Motor neuron (in vitro differentiated cells): Measurements from ENCODE around the gene NAALADL2. TPM values are rescaled to one million over a fixed set of nuclear protein-coding genes. Genes with fewer than 3 reads are reported as not detected.
"Not testable (repeated sequence)": the region's sequence is repeated elsewhere in the genome, so short reads cannot be mapped to it uniquely, and the experiment has no call there.

Experiments used
- ATAC-seq, 8 experiments: fragments of 200-7000 bp; cut with Tn5 transposase; replicated peaks in 6 of 8; 2 replicates each; pipeline ENCODE4 v1.8.0; 2021; ENCODE audit warnings: mild to moderate bottlenecking in 8 of 8, moderate library complexity in 8 of 8
- H3K27ac ChIP-seq, 2 donors: fragments of 250-450 bp; sonication (Bioruptor Pico); 2 replicates each; pipeline ENCODE4 v1.9.0; 2021; ENCODE audit warnings: antibody characterized with exemption in 2 of 2, mild to moderate bottlenecking in 2 of 2, moderate library complexity in 1 of 2
- H3K4me1 ChIP-seq, 2 donors: fragments of 250-450 bp; sonication (Bioruptor Pico); replicated peaks in 1 of 2; 2 replicates each; pipeline ENCODE4 v1.6.1; 2021; ENCODE audit warnings: antibody characterized with exemption in 2 of 2, mild to moderate bottlenecking in 2 of 2, moderate library complexity in 1 of 2
- H3K4me3 ChIP-seq, 5 donors: fragments of 250-450 bp; sonication (Bioruptor Pico); 2 replicates each; pipeline ENCODE4 v1.9.0; 2021; ENCODE audit warnings: antibody characterized with exemption in 5 of 5, mild to moderate bottlenecking in 5 of 5, moderate library complexity in 4 of 5
- WGBS, 10 experiments: fragments of 450-650 bp; shearing (Covaris generic); methylation state at CpG; one replicate each; pipeline ENCODE4 v1.0.0; 2022; 5-methylcytosine and 5-hydroxymethylcytosine counted together
- in situ Hi-C, 9 experiments: fragments of 400-800 bp; cut with MboI; loops; one replicate each; pipeline ENCODE4 v1.15.0; 2021; ENCODE audit warnings: low sequenced_read_pairs in 9 of 9, low pct_unique_long_range_greater_than_20kb in 2 of 9; ENCODE audit not compliant: unreplicated experiment in 9 of 9
- total RNA-seq, 8 experiments: library from RNA; unstranded; fragments of 300-600 nt; gene quantifications; 2 replicates each; pipeline versions ENCODE4 v1.2.3 to v1.2.4, GENCODE V29; 2022

The NAALADL2 gene
- total RNA-seq, 8 experiments from 2014 or later, result 1.1 to 5.4 (median 2.0) TPM

- ATAC-seq, result peak in 2 of 8 experiments; percentile 36 to 40
- in situ Hi-C loops, result no loop called here
- Histone ChIP-seq H3K27ac (no peak overlapping the region), H3K4me1 (peaks cover 0 to 24% of the 10 kb centered on the region in 2 donors), H3K4me3 (no peak overlapping the region)
- WGBS, 10 experiments, result 28 to 80% (median 46%) methylated on average over 1 to 2 of the region's 2 CpGs; no CpG with 5 or more reads in 4 of the 10 experiments
These were observed 946.7 kb downstream of the NAALADL2 start for GRCh38 chr3:175805825-175806224.

GRCh38 chr3:175807175-175807574 is 948.0 kb downstream of the NAALADL2 start:
- in situ Hi-C loops, result no loop called here
- H3K4me3 ChIP-seq, result no peak overlapping the region
- WGBS, 10 experiments, result 9 to 92% (median 87%) methylated on average over 1 of the region's 1 CpG; no CpG with 5 or more reads in 3 of the 10 experiments
- peaks cover 0 to 24% of the 10 kb centered on the region in 2 donors for H3K4me1 ChIP-seq
- no peak overlapping the region for H3K27ac ChIP-seq
- ATAC-seq, result no peak

GRCh38 chr3:175818811-175819464 is 959.8 kb downstream of the NAALADL2 start:
- in situ Hi-C loops, result no loop called here

GRCh38 chr3:175822766-175823491 is 963.8 kb downstream of the NAALADL2 start:
- H3K4me3 ChIP-seq, H3K27ac ChIP-seq, H3K4me1 ChIP-seq, ATAC-seq, in situ Hi-C loops: not testable (repeated sequence)
- 61 to 100% (median 88%) methylated on average over 1 to 2 of the region's 7 CpGs; no CpG with 5 or more reads in 4 of the 10 experiments for WGBS, 10 experiments

More at GRCh38 chr3:175818811-175819464, 959.8 kb downstream of the NAALADL2 start:
- H3K4me1 ChIP-seq, result no peaks in the 10 kb centered on the region
- no peak overlapping the region for H3K4me3 ChIP-seq
- 13 to 91% (median 64%) methylated on average over 1 to 3 of the region's 3 CpGs; no CpG with 5 or more reads in 2 of the 10 experiments for WGBS, 10 experiments
- ATAC-seq, result no peak
- H3K27ac ChIP-seq, result no peak overlapping the region

GRCh38 chr3:175825016-175825580 is 966.0 kb downstream of the NAALADL2 start:
- ATAC-seq, H3K4me1 ChIP-seq, H3K4me3 ChIP-seq, in situ Hi-C loops, H3K27ac ChIP-seq: not testable (repeated sequence)
- 0 to 100% (median 83%) methylated on average over 1 to 4 of the region's 6 CpGs; no CpG with 5 or more reads in 3 of the 10 experiments for WGBS, 10 experiments

GRCh38 chr3:175826759-175827158 is 967.6 kb downstream of the NAALADL2 start:
- in situ Hi-C loops, result no loop called here
- Histone ChIP-seq H3K4me1 (no peaks in the 10 kb centered on the region), H3K27ac (no peak overlapping the region), H3K4me3 (no peak overlapping the region)
- ATAC-seq, result no peak
- WGBS, 10 experiments, result 63 to 100% (median 95%) methylated on average over 1 to 2 of the region's 2 CpGs

GRCh38 chr3:175829809-175830208 is 970.7 kb downstream of the NAALADL2 start:
- ATAC-seq, H3K27ac ChIP-seq, H3K4me1 ChIP-seq, in situ Hi-C loops, H3K4me3 ChIP-seq: not testable (repeated sequence)
- WGBS, 10 experiments, result 33 to 100% (median 83%) methylated on average over 1 to 5 of the region's 8 CpGs; no CpG with 5 or more reads in 4 of the 10 experiments

- H3K27ac ChIP-seq, H3K4me3 ChIP-seq, ATAC-seq, in situ Hi-C loops: not testable (repeated sequence)
- H3K4me1 ChIP-seq, result peaks cover 4 to 13% of the 10 kb centered on the region in 2 donors
- WGBS, 10 experiments, result 0 to 100% (median 43%) methylated on average over 1 to 4 of the region's 6 CpGs; no CpG with 5 or more reads in 5 of the 10 experiments
These were observed 976.6 kb downstream of the NAALADL2 start for GRCh38 chr3:175835763-175836162.

- in situ Hi-C loops, result no loop called here
- WGBS, 10 experiments, result 0 to 82% (median 58%) methylated on average over 1 to 4 of the region's 4 CpGs; no CpG with 5 or more reads in 2 of the 10 experiments
- ATAC-seq, result no peak
- Histone ChIP-seq H3K4me1 (peaks cover 4 to 13% of the 10 kb centered on the region in 2 donors), H3K4me3 (no peak overlapping the region), H3K27ac (no peak overlapping the region)
These were observed 977.5 kb downstream of the NAALADL2 start for GRCh38 chr3:175836617-175837016.

- H3K4me3 ChIP-seq, result no peak overlapping the region
- H3K4me1 ChIP-seq, result peaks cover 4 to 13% of the 10 kb centered on the region in 2 donors
- no peak overlapping the region for H3K27ac ChIP-seq
- 0 to 100% (median 89%) methylated on average over 1 to 2 of the region's 2 CpGs for WGBS, 10 experiments
- in situ Hi-C loops, result no loop called here
- no peak for ATAC-seq
These were observed 978.8 kb downstream of the NAALADL2 start for GRCh38 chr3:175837962-175838361.

- H3K4me1 ChIP-seq, result peaks cover 4 to 13% of the 10 kb centered on the region in 2 donors
- ATAC-seq, result peak in 4 of 8 experiments; percentile 49 to 95 (median 72)
- no peak overlapping the region for H3K4me3 ChIP-seq
- in situ Hi-C loops, result no loop called here
- no peak overlapping the region for H3K27ac ChIP-seq
- 10 to 73% (median 49%) methylated on average over 2 of the region's 2 CpGs; no CpG with 5 or more reads in 3 of the 10 experiments for WGBS, 10 experiments
These were observed 980.4 kb downstream of the NAALADL2 start for GRCh38 chr3:175839366-175840005.

- in situ Hi-C loops, result no loop called here
- no peak overlapping the region for H3K4me3 ChIP-seq
- no peak overlapping the region for H3K27ac ChIP-seq
- ATAC-seq, result peak in 1 of 8 experiments; percentile 42
- 40 to 100% (median 87%) methylated on average over 1 to 7 of the region's 7 CpGs for WGBS, 10 experiments
- no peaks in the 10 kb centered on the region for H3K4me1 ChIP-seq
These were observed 992.4 kb downstream of the NAALADL2 start for GRCh38 chr3:175851541-175851940.

- WGBS, 10 experiments, result 11 to 100% (median 82%) methylated on average over 1 of the region's 1 CpG
These were observed 993.4 kb downstream of the NAALADL2 start for GRCh38 chr3:175852560-175852959.

More at GRCh38 chr3:175852560-175852959, 993.4 kb downstream of the NAALADL2 start:
- no peak for ATAC-seq
- H3K27ac ChIP-seq, result no peak overlapping the region
- no peaks in the 10 kb centered on the region for H3K4me1 ChIP-seq
- in situ Hi-C loops, result no loop called here
- H3K4me3 ChIP-seq, result no peak overlapping the region
